Lower leg skin (tissue), 4 donors: ENCODE measurements around the gene TCF15. TPM values are rescaled to one million over a fixed set of nuclear protein-coding genes. Genes with fewer than 3 reads are reported as not detected.

Source experiments
- DNase-seq, 2 donors: peaks; one replicate each; pipeline ENCODE4 v3.0.0-alpha.2; 2019; ENCODE audit warnings: low spot score in 2 of 2
- H3K4me3 ChIP-seq: fragments of 200-600 bp; sonication (generic); 2 replicates; pipeline ENCODE4 v1.5.1; 2017; ENCODE audit warnings: mild to moderate bottlenecking, low read depth; ENCODE audit not compliant: poor library complexity, severe bottlenecking
- CTCF ChIP-seq, 3 donors: fragments of 450-650 bp; IDR thresholded peaks; one replicate each; pipeline ENCODE4 v1.5.1; 2016; ENCODE audit warnings: antibody characterized with exemption in 3 of 3, mild to moderate bottlenecking in 3 of 3, moderate library complexity in 2 of 3
- POLR2A ChIP-seq, 2 donors: fragments of 450-650 bp; IDR thresholded peaks; one replicate each; pipeline ENCODE4 v1.6.1; 2016 to 2017; ENCODE audit warnings: antibody characterized with exemption in 2 of 2, mild to moderate bottlenecking in 1 of 2, moderate library complexity in 1 of 2
- WGBS, 2 donors: methylation state at CpG; one replicate each; pipeline ENCODE4 v1.1.5; 2018; 5-methylcytosine and 5-hydroxymethylcytosine counted together
- intact Hi-C: fragments of 100-400 bp; cut with DNase I; formaldehyde crosslinking; loops from one replicate; pipeline ENCODE4 v1.15.0; 2023; ENCODE audit warnings: low total_unique reads
- total RNA-seq, 4 donors: library from RNA; depleted of rRNA; stranded (reverse); fragments of >200 nt; gene quantifications; one replicate each; pipeline ENCODE4 v1.1.0, GENCODE V29; 2016

TCF15 gene
- total RNA-seq, 4 donors from 2014 or later, result 0.71 TPM; not detected in 3

GRCh38 chr20:561437-562231, 48.5 kb downstream of the TCF15 start:
- TF ChIP-seq CTCF (IDR thresholded peaks at IDR 0.05) (peak in 1 of 3 donors; percentile 70), POLR2A (IDR thresholded peaks at IDR 0.05) (no peak)
- intact Hi-C loops, result loop anchor here (5.0 to 10.0 kb wide), 2 partner anchors 83 to 176 kb away; no protein-coding TSS in a partner anchor
- no peak overlapping the region for H3K4me3 ChIP-seq
- DNase-seq, result peak; percentile 46 to 88
- 35 to 36% methylated on average over 12 of the region's 12 CpGs for WGBS, 2 donors

- H3K4me3 ChIP-seq, result no peak overlapping the region
- TF ChIP-seq POLR2A (IDR thresholded peaks at IDR 0.05), result no peak
- TF ChIP-seq CTCF (IDR thresholded peaks at IDR 0.05), result no peak
- intact Hi-C loops, result loop anchor here (5.0 to 10.0 kb wide), 2 partner anchors 84 to 177 kb away; no protein-coding TSS in a partner anchor
- WGBS, 2 donors, result 47 to 49% methylated on average over 2 of the region's 2 CpGs
- DNase-seq, result peak in 1 of 2 donors; percentile 49
Observed at GRCh38 chr20:560680-561079, 49.4 kb downstream of the TCF15 start.

- no peak overlapping the region for H3K4me3 ChIP-seq
- WGBS, 2 donors, result 87 to 95% methylated on average over 3 of the region's 3 CpGs
- peak in 1 of 2 donors; percentile 43 for DNase-seq
- intact Hi-C loops, result no loop called here
- no peak for TF ChIP-seq POLR2A (IDR thresholded peaks at IDR 0.05)
- TF ChIP-seq CTCF (IDR thresholded peaks at IDR 0.05), result no peak
Observed at GRCh38 chr20:558117-558516, 52.0 kb downstream of the TCF15 start.

- no peak for DNase-seq
- intact Hi-C loops, result no loop called here
- H3K4me3 ChIP-seq, result no peak overlapping the region
- TF ChIP-seq POLR2A (IDR thresholded peaks at IDR 0.05) (no peak), CTCF (IDR thresholded peaks at IDR 0.05) (no peak)
- 88 to 94% methylated on average over 2 of the region's 2 CpGs for WGBS, 2 donors
Observed at GRCh38 chr20:556984-557383, 53.1 kb downstream of the TCF15 start.

- no peak overlapping the region for H3K4me3 ChIP-seq
- no peak for DNase-seq
- no peak for TF ChIP-seq CTCF (IDR thresholded peaks at IDR 0.05)
- no peak for TF ChIP-seq POLR2A (IDR thresholded peaks at IDR 0.05)
- intact Hi-C loops, result no loop called here
- WGBS, 2 donors, result 43 to 49% methylated on average over 6 of the region's 6 CpGs
Observed at GRCh38 chr20:555976-556385, 54.1 kb downstream of the TCF15 start.

Other genes with a start within 250 kb of the TCF15 start
- 10 to 100 TPM; 20.6 to 35.2 (median 27.5) TPM for gene TRIB3, start 229.5 kb downstream of the TCF15 start, total RNA-seq
- gene RBCK1, start 202.0 kb downstream of the TCF15 start, total RNA-seq, result 10 to 100 TPM; 65.2 to 90.1 (median 77.1) TPM
- gene TBC1D20, start 147.8 kb downstream of the TCF15 start, total RNA-seq, result 10 to 100 TPM; 36.5 to 44.8 (median 42.5) TPM
- gene CSNK2A1, start 66.5 kb downstream of the TCF15 start, total RNA-seq, result 10 to 100 TPM; 86.0 to 96.7 (median 90.3) TPM
- 10 to 100 TPM; 12.2 to 27.8 (median 15.3) TPM for gene SRXN1, start 42.9 kb upstream of the TCF15 start, total RNA-seq
- gene SCRT2, start 65.5 kb upstream of the TCF15 start, total RNA-seq, result not detected
- gene SLC52A3, start 158.2 kb upstream of the TCF15 start, total RNA-seq, result 1 to 10 TPM; 2.2 to 7.5 (median 3.0) TPM
- 100 to 1,000 TPM in 1 of 4 donors, 10 to 100 TPM in 3; 66.3 to 107 (median 82.5) TPM for gene FAM110A, start 223.4 kb upstream of the TCF15 start, total RNA-seq